ENCODE measurements around the gene BAIAP3.

BAIAP3 gene

GRCh38 chr16:1340730-1341494, 7.5 kb downstream of the BAIAP3 start:
- Histone ChIP-seq H3K4me1 (ENCODE audit: low read depth, poor library complexity, severe bottlenecking) (peaks cover 27% of the 10 kb centered on the region), H3K27ac (no peak overlapping the region)

DNA sequence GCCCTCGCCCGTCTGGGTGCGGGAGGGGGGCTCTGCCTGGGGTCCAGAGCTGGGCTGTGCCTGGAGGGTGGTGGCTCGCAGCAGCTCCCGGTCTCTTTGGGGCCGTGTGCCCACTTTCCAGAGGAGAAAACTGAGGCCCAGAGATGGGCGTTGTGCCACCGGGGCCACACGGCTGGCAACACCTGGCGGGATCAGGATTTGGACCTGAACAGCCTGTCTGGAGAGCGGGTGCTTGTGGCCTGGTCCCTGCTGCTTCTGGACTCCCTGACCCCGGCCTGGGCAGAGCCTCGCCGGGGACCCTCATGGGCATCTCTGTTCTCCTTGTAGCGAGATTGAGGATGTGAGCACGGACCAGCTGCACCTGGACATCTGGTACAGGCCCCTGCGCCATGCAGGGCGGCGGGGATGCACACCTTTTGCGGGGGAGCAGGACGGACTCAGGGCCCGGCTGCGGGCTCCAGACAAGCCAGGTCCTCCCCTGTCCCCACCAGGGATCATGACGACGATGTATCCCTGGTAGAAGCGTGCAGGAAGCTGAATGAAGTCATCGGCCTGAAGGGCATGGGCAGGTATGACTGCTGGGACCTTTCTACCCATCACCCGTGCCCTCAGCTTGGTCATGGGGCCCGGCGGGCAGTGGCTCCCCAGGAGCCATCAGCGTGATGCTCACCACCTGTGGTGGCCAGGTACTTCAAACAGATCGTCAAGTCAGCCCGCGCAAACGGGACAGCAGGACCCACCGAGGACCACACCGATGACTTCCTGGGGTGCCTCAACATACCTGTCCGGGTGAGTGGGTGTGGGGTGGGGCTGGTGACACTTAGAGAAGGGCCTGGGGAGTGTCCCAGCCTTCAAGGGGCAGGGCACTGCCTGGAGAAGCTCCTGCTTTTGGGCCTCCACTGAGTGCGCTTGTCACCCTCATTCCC, 8.3 kb downstream of the BAIAP3 start:
- H3K4me3 ChIP-seq (IDR thresholded peaks at IDR 0.05; ENCODE audit: insufficient read depth, low read depth, low read length) = no peak overlapping the region
- H3K36me3 ChIP-seq (ENCODE audit: insufficient read depth) = no peaks in the 10 kb centered on the region
- H3K27me3 ChIP-seq (ENCODE audit: insufficient read depth, low read depth) = peaks cover 51% of the 10 kb centered on the region
- H3K4me1 ChIP-seq (ENCODE audit: low read depth, poor library complexity, severe bottlenecking) = peaks cover 27% of the 10 kb centered on the region
- peak overlapping the region; percentile 43; the same call in 1 of the 2 replicates for H2AFZ ChIP-seq (ENCODE audit: low read depth)
- H3K79me2 ChIP-seq (ENCODE audit: insufficient read depth, low read depth) = no peaks in the 10 kb centered on the region
- no peaks in the 10 kb centered on the region for H4K20me1 ChIP-seq (ENCODE audit: insufficient read depth)
- H3K9ac ChIP-seq = no peak overlapping the region; the same call in 1 of the 2 replicates
- H3K27ac ChIP-seq = no peak overlapping the region
- H3K4me2 ChIP-seq = peak overlapping the region; percentile 53; the same call in 1 of the 2 replicates
- TF ChIP-seq, protein P1, sequence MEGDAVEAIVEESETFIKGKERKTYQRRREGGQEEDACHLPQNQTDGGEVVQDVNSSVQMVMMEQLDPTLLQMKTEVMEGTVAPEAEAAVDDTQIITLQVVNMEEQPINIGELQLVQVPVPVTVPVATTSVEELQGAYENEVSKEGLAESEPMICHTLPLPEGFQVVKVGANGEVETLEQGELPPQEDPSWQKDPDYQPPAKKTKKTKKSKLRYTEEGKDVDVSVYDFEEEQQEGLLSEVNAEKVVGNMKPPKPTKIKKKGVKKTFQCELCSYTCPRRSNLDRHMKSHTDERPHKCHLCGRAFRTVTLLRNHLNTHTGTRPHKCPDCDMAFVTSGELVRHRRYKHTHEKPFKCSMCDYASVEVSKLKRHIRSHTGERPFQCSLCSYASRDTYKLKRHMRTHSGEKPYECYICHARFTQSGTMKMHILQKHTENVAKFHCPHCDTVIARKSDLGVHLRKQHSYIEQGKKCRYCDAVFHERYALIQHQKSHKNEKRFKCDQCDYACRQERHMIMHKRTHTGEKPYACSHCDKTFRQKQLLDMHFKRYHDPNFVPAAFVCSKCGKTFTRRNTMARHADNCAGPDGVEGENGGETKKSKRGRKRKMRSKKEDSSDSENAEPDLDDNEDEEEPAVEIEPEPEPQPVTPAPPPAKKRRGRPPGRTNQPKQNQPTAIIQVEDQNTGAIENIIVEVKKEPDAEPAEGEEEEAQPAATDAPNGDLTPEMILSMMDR (conservative IDR thresholded peaks at IDR 0.05; ENCODE audit: low read depth, low read length) = no peak

More at GRCh38 chr16:1340730-1341494, 7.5 kb downstream of the BAIAP3 start:
- peaks cover 59% of the 10 kb centered on the region for H3K27me3 ChIP-seq (ENCODE audit: insufficient read depth, low read depth)
- H3K4me3 ChIP-seq (IDR thresholded peaks at IDR 0.05; ENCODE audit: insufficient read depth, low read depth, low read length) = no peak overlapping the region
- TF ChIP-seq, protein P1 (conservative IDR thresholded peaks at IDR 0.05; ENCODE audit: low read depth, low read length) = no peak
- no peak overlapping the region for H3K4me2 ChIP-seq
- no peak overlapping the region for H2AFZ ChIP-seq (ENCODE audit: low read depth)
- H3K9ac ChIP-seq = no peak overlapping the region
- H4K20me1 ChIP-seq (ENCODE audit: insufficient read depth) = no peaks in the 10 kb centered on the region
- H3K79me2 ChIP-seq (ENCODE audit: insufficient read depth, low read depth) = no peaks in the 10 kb centered on the region
- no peaks in the 10 kb centered on the region for H3K36me3 ChIP-seq (ENCODE audit: insufficient read depth)

- peaks cover 41% of the 10 kb centered on the region for H3K27me3 ChIP-seq (ENCODE audit: insufficient read depth, low read depth)
- no peaks in the 10 kb centered on the region for H4K20me1 ChIP-seq (ENCODE audit: insufficient read depth)
- TF ChIP-seq, protein P1 (conservative IDR thresholded peaks at IDR 0.05; ENCODE audit: low read depth, low read length) = no peak
- H3K79me2 ChIP-seq (ENCODE audit: insufficient read depth, low read depth) = no peaks in the 10 kb centered on the region
- H3K4me3 ChIP-seq (IDR thresholded peaks at IDR 0.05; ENCODE audit: insufficient read depth, low read depth, low read length) = no peak overlapping the region
- peak overlapping the region; percentile 43; the same call in 1 of the 2 replicates for H2AFZ ChIP-seq (ENCODE audit: low read depth)
- H3K9ac ChIP-seq = no peak overlapping the region; the same call in 1 of the 2 replicates
- H3K4me1 ChIP-seq (ENCODE audit: low read depth, poor library complexity, severe bottlenecking) = peaks cover 26% of the 10 kb centered on the region
- no peak overlapping the region for H3K27ac ChIP-seq
- H3K36me3 ChIP-seq (ENCODE audit: insufficient read depth) = no peaks in the 10 kb centered on the region
- peak overlapping the region; percentile 78 for H3K4me2 ChIP-seq
These were observed 9.3 kb downstream of the BAIAP3 start for GRCh38 chr16:1342526-1343427.

Measured in KMS-11 (cell line).